GM23338 (cell line): ENCODE measurements around the gene DAPL1. TPM values are rescaled to one million over a fixed set of nuclear protein-coding genes. Genes with fewer than 3 reads are reported as not detected.

Experiments used
- ATAC-seq: fragments of 200-7000 bp; cut with Tn5 transposase; 3 replicates; pipeline ENCODE4 v1.9.1; 2020
- DNase-seq: peaks from one replicate; pipeline ENCODE4 v3.0.0-alpha.2; 2015; ENCODE audit warnings: low spot score
- H2AFZ ChIP-seq: fragments of 200-600 bp; sonication (generic); 2 replicates; pipeline ENCODE4 v1.8.0; 2016; ENCODE audit warnings: antibody characterized with exemption, mild to moderate bottlenecking, moderate library complexity
- H3F3A ChIP-seq: fragments of 200-600 bp; sonication (generic); replicated peaks from 2 replicates; pipeline ENCODE4 v1.8.0; 2017; ENCODE audit warnings: antibody characterized with exemption, mixed run types, low read depth
- H3K27ac ChIP-seq: fragments of 200-600 bp; sonication (generic); 2 replicates; pipeline ENCODE4 v1.6.1; 2016; ENCODE audit warnings: low read depth
- H3K27me3 ChIP-seq: fragments of 200-600 bp; sonication (generic); 2 replicates; pipeline ENCODE4 v1.8.0; 2016; ENCODE audit warnings: mild to moderate bottlenecking, mixed run types, moderate library complexity; ENCODE audit not compliant: insufficient read depth
- H3K36me3 ChIP-seq: fragments of 200-600 bp; sonication (generic); 2 replicates; pipeline ENCODE4 v1.8.0; 2016; ENCODE audit warnings: mild to moderate bottlenecking; ENCODE audit not compliant: insufficient read depth
- H3K4me1 ChIP-seq: fragments of 200-600 bp; sonication (generic); 2 replicates; pipeline ENCODE4 v1.8.0; 2016; ENCODE audit warnings: mild to moderate bottlenecking, moderate library complexity; ENCODE audit not compliant: insufficient read depth
- H3K4me2 ChIP-seq: fragments of 200-600 bp; sonication (generic); 2 replicates; pipeline ENCODE4 v1.7.1; 2017; ENCODE audit warnings: mixed run types
- H3K4me3 ChIP-seq: fragments of 200-600 bp; sonication (generic); 2 replicates; pipeline ENCODE4 v1.6.1; 2016; ENCODE audit warnings: mixed run types
- H3K79me2 ChIP-seq: fragments of 200-600 bp; sonication (generic); replicated peaks from 2 replicates; pipeline ENCODE4 v1.8.0; 2017; ENCODE audit warnings: mild to moderate bottlenecking; ENCODE audit not compliant: insufficient read depth
- H3K9me2 ChIP-seq: fragments of 200-600 bp; sonication (generic); 2 replicates; pipeline ENCODE4 v1.8.0; 2017; ENCODE audit not compliant: insufficient read depth
- H4K20me1 ChIP-seq: fragments of 200-600 bp; sonication (generic); replicated peaks from 2 replicates; pipeline ENCODE4 v1.8.0; 2017; ENCODE audit warnings: mild to moderate bottlenecking; ENCODE audit not compliant: insufficient read depth
- H3K27ac Mint-ChIP-seq: 2 replicates; pipeline ENCODE4 v1.8.0; 2020; ENCODE audit warnings: inconsistent platforms, mild to moderate bottlenecking, moderate library complexity, mixed read lengths
- H3K27me3 Mint-ChIP-seq: 3 replicates; pipeline ENCODE4 v1.8.0; 2022; ENCODE audit warnings: low read depth, mild to moderate bottlenecking, moderate library complexity, mixed read lengths, inconsistent platforms; ENCODE audit not compliant: insufficient read depth, poor library complexity
- H3K36me3 Mint-ChIP-seq: 3 replicates; pipeline ENCODE4 v1.8.0; 2021; ENCODE audit warnings: low read depth, mild to moderate bottlenecking, inconsistent platforms, moderate library complexity, mixed read lengths
- H3K4me1 Mint-ChIP-seq: 3 replicates; pipeline ENCODE4 v1.8.0; 2020; ENCODE audit warnings: mild to moderate bottlenecking, inconsistent platforms, mixed read lengths
- H3K4me3 Mint-ChIP-seq: 3 replicates; pipeline ENCODE4 v1.8.0; 2021; ENCODE audit warnings: moderate library complexity, mild to moderate bottlenecking, inconsistent platforms, mixed read lengths
- H3K9me3 Mint-ChIP-seq: 3 replicates; pipeline ENCODE4 v1.8.0; 2020; ENCODE audit warnings: moderate library complexity, mild to moderate bottlenecking, inconsistent platforms, mixed read lengths
- CREB1 ChIP-seq: fragments of 250-450 bp; sonication (Bioruptor Pico); IDR thresholded peaks from 2 replicates; pipeline ENCODE4 v1.5.0; 2020; ENCODE audit warnings: low read depth, mild to moderate bottlenecking, moderate library complexity
- EZH2 ChIP-seq: fragments of 200-600 bp; sonication (generic); IDR thresholded peaks from one replicate; pipeline ENCODE4 v1.8.0; 2017; ENCODE audit warnings: antibody characterized with exemption, mild to moderate bottlenecking, low read depth; ENCODE audit not compliant: unreplicated experiment
- EZH2phosphoT487 ChIP-seq: fragments of 200-600 bp; sonication (generic); IDR thresholded peaks from one replicate; pipeline ENCODE4 v1.8.1; 2018; ENCODE audit warnings: antibody characterized with exemption; ENCODE audit not compliant: unreplicated experiment
- JUNB ChIP-seq: IDR thresholded peaks from one replicate; pipeline ENCODE4 v1.6.1; 2016; ENCODE audit warnings: antibody characterized with exemption; ENCODE audit not compliant: unreplicated experiment
- NANOG ChIP-seq: IDR thresholded peaks from 2 replicates; pipeline ENCODE4 v1.6.1; 2016; ENCODE audit warnings: antibody characterized with exemption, borderline replicate concordance
- POLR2AphosphoS5 ChIP-seq: IDR thresholded peaks from 2 replicates; pipeline ENCODE4 v1.6.1; 2016; ENCODE audit warnings: antibody characterized with exemption, low read depth
- STAT1 ChIP-seq: IDR thresholded peaks from one replicate; pipeline ENCODE4 v1.6.1; 2016; ENCODE audit warnings: antibody characterized with exemption; ENCODE audit not compliant: unreplicated experiment
- ZNF114 ChIP-seq: fragments of 250-450 bp; sonication (Bioruptor Pico); IDR thresholded peaks from 2 replicates; pipeline ENCODE4 v1.5.0; 2020; ENCODE audit warnings: mild to moderate bottlenecking, moderate library complexity
- ZNF331 ChIP-seq: fragments of 250-450 bp; sonication (Bioruptor Pico); IDR thresholded peaks from 2 replicates; pipeline ENCODE4 v1.5.0; 2020; ENCODE audit warnings: low read depth, mild to moderate bottlenecking, moderate library complexity
- polyA plus RNA-seq: library from polyadenylated mRNA; unstranded; fragments of >200 nt; fragmentation: Nextera tagmentation; extraction: Ambion mirVana; gene quantifications from 2 replicates; pipeline ENCODE4 v1.2.1, GENCODE V29; 2016
- total RNA-seq: library from RNA; depleted of rRNA; stranded (reverse); fragments of >200 nt; shearing (Covaris generic); gene quantifications from 2 replicates; pipeline ENCODE4 v1.2.3, GENCODE V29; 2014
- TF ChIP-seq, protein P1 (sequence below): IDR thresholded peaks from one replicate; pipeline ENCODE4 v1.6.1; 2018; ENCODE audit warnings: antibody characterized with exemption; ENCODE audit not compliant: unreplicated experiment
- TF ChIP-seq, protein P2 (sequence below), 2 experiments: fragments of 200-600 bp in 1 of 2; sonication (generic) in 1 of 2; conservative IDR thresholded peaks; 2 replicates each; pipeline versions ENCODE4 v1.5.1 to v1.6.1; 2016 to 2017; ENCODE audit warnings: antibody characterized with exemption in 2 of 2, low read depth in 2 of 2, mild to moderate bottlenecking in 2 of 2, moderate library complexity in 1 of 2
- TF ChIP-seq, protein P3 (sequence below): IDR thresholded peaks from 2 replicates; pipeline ENCODE4 v1.6.1; 2016; ENCODE audit warnings: antibody characterized with exemption

Gene DAPL1
- total and polyA plus RNA-seq, 2 experiments from 2014 or later = not detected

DNA sequence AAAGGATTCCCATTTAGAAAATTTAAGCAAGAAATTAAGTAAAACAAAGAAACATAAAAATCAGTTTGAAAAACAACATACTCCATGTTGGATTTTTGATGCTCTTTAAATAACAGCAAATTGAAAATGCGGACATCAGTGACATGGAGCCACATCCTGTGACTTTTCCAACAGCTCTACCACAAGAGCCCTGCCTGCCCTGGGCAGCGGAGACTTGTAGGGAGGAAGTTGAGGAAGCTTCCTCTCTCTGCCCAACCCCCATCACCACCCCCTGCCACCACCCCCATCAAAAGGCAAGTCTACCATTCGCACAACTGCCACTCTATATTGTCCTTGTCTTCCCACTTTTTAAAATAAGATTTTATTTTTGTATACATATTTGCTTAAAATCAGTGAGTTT, 32.8 kb upstream of the DAPL1 start (continued):
- TF ChIP-seq, protein P1, sequence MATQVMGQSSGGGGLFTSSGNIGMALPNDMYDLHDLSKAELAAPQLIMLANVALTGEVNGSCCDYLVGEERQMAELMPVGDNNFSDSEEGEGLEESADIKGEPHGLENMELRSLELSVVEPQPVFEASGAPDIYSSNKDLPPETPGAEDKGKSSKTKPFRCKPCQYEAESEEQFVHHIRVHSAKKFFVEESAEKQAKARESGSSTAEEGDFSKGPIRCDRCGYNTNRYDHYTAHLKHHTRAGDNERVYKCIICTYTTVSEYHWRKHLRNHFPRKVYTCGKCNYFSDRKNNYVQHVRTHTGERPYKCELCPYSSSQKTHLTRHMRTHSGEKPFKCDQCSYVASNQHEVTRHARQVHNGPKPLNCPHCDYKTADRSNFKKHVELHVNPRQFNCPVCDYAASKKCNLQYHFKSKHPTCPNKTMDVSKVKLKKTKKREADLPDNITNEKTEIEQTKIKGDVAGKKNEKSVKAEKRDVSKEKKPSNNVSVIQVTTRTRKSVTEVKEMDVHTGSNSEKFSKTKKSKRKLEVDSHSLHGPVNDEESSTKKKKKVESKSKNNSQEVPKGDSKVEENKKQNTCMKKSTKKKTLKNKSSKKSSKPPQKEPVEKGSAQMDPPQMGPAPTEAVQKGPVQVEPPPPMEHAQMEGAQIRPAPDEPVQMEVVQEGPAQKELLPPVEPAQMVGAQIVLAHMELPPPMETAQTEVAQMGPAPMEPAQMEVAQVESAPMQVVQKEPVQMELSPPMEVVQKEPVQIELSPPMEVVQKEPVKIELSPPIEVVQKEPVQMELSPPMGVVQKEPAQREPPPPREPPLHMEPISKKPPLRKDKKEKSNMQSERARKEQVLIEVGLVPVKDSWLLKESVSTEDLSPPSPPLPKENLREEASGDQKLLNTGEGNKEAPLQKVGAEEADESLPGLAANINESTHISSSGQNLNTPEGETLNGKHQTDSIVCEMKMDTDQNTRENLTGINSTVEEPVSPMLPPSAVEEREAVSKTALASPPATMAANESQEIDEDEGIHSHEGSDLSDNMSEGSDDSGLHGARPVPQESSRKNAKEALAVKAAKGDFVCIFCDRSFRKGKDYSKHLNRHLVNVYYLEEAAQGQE = no peak
- TF ChIP-seq JUNB (no peak), STAT1 (no peak), NANOG (no peak)

DNA sequence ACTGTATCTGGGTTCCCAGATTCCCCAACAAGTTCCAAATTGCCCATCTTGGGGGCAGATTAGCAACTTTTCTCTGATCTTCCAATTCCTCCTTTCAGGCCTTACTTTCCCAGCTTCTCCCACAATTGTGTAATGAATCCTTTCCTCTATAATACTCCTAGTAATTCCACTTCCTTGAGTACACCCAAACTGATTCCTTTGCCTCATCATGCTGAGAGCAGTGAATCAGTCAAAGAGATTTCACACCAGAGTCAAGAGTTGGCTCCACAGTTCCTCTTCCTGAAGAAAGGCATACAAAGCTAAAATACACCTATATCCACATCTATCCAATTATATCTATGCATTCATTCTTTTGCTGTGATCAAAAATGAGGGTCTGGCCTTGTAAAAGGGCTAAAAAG, 28.6 kb upstream of the DAPL1 start:
- Histone ChIP-seq H3K27me3 (no peaks in the 10 kb centered on the region), H4K20me1 (no peaks in the 10 kb centered on the region), H3K4me2 (no peak overlapping the region), H2AFZ (no peak overlapping the region; the same call in 1 of the 2 replicates), H3K27ac (no peak overlapping the region), H3K4me3 (no peak overlapping the region), H3F3A (no peaks in the 10 kb centered on the region), H3K79me2 (no peaks in the 10 kb centered on the region), H3K9me2 (peaks cover 24% of the 10 kb centered on the region; the same call in 1 of the 2 replicates), H3K36me3 (no peaks in the 10 kb centered on the region), H3K4me1 (no peaks in the 10 kb centered on the region)
- ATAC-seq = no peak
- H3K27ac Mint-ChIP-seq = no peak overlapping the region
- no peak for DNase-seq
- peaks cover 7% of the 10 kb centered on the region; the same call in 2 of the 3 replicates for H3K9me3 Mint-ChIP-seq
- peaks cover 6% of the 10 kb centered on the region; the same call in 1 of the 3 replicates for H3K4me1 Mint-ChIP-seq
- no peaks in the 10 kb centered on the region for H3K27me3 Mint-ChIP-seq
- H3K36me3 Mint-ChIP-seq = no peaks in the 10 kb centered on the region
- no peak overlapping the region for H3K4me3 Mint-ChIP-seq
- TF ChIP-seq ZNF331 (CRISPR knock-in tag) (no peak), ZNF114 (CRISPR knock-in tag) (no peak), EZH2 (no peak), STAT1 (no peak), JUNB (no peak), CREB1 (CRISPR knock-in tag) (no peak), EZH2phosphoT487 (no peak), POLR2AphosphoS5 (no peak)
- TF ChIP-seq, protein P2, sequence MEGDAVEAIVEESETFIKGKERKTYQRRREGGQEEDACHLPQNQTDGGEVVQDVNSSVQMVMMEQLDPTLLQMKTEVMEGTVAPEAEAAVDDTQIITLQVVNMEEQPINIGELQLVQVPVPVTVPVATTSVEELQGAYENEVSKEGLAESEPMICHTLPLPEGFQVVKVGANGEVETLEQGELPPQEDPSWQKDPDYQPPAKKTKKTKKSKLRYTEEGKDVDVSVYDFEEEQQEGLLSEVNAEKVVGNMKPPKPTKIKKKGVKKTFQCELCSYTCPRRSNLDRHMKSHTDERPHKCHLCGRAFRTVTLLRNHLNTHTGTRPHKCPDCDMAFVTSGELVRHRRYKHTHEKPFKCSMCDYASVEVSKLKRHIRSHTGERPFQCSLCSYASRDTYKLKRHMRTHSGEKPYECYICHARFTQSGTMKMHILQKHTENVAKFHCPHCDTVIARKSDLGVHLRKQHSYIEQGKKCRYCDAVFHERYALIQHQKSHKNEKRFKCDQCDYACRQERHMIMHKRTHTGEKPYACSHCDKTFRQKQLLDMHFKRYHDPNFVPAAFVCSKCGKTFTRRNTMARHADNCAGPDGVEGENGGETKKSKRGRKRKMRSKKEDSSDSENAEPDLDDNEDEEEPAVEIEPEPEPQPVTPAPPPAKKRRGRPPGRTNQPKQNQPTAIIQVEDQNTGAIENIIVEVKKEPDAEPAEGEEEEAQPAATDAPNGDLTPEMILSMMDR (conservative IDR thresholded peaks at IDR 0.05; ENCODE audit: low read depth in 2 of 2) = no peak
- TF ChIP-seq, protein P1 = no peak
- TF ChIP-seq, protein P3, sequence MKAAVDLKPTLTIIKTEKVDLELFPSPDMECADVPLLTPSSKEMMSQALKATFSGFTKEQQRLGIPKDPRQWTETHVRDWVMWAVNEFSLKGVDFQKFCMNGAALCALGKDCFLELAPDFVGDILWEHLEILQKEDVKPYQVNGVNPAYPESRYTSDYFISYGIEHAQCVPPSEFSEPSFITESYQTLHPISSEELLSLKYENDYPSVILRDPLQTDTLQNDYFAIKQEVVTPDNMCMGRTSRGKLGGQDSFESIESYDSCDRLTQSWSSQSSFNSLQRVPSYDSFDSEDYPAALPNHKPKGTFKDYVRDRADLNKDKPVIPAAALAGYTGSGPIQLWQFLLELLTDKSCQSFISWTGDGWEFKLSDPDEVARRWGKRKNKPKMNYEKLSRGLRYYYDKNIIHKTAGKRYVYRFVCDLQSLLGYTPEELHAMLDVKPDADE = no peak
